Stimulated activated CD4-positive, alpha-beta T cell treated with anti-CD3 and anti-CD28 coated beads, Interleukin-4, amount 100 ng/mL, for 24 hours (primary cell): ENCODE data around the gene GALNT9.
"Not testable (repeated sequence)": the region's sequence is repeated elsewhere in the genome, so short reads cannot be mapped to it uniquely, and the experiment has no call there.

ENCODE experiments used
- DNase-seq: peaks from one replicate; pipeline ENCODE4 v3.0.0-alpha.2; 2020

GALNT9 gene

GRCh38 chr12:132263451-132264049, 65.8 kb downstream of the GALNT9 start:
- DNase-seq: no peak

- no peak for DNase-seq
These were observed 66.4 kb downstream of the GALNT9 start for GRCh38 chr12:132263061-132263360.

- DNase-seq: no peak
These were observed 66.9 kb downstream of the GALNT9 start for GRCh38 chr12:132262256-132263060.

- DNase-seq: no peak
These were observed 67.9 kb downstream of the GALNT9 start for GRCh38 chr12:132261328-132262138.

GRCh38 chr12:132260721-132261120, 68.7 kb downstream of the GALNT9 start:
- DNase-seq: no peak

- DNase-seq: no peak
These were observed 69.3 kb downstream of the GALNT9 start for GRCh38 chr12:132259872-132260695.

GRCh38 chr12:132259364-132259871, 70.0 kb downstream of the GALNT9 start:
- no peak for DNase-seq

- DNase-seq: no peak
These were observed 70.8 kb downstream of the GALNT9 start for GRCh38 chr12:132258543-132258942.

GRCh38 chr12:132257955-132258490, 71.4 kb downstream of the GALNT9 start:
- no peak for DNase-seq

GRCh38 chr12:132257206-132257954, 72.0 kb downstream of the GALNT9 start:
- no peak for DNase-seq

GRCh38 chr12:132256646-132257045, 72.7 kb downstream of the GALNT9 start:
- no peak for DNase-seq

GRCh38 chr12:132255642-132256041, 73.7 kb downstream of the GALNT9 start:
- DNase-seq: no peak

GRCh38 chr12:132253698-132254480, 75.5 kb downstream of the GALNT9 start:
- no peak for DNase-seq

GRCh38 chr12:132252981-132253380, 76.4 kb downstream of the GALNT9 start:
- not testable (repeated sequence) for DNase-seq

GRCh38 chr12:132251741-132252490, 77.5 kb downstream of the GALNT9 start:
- no peak for DNase-seq

GRCh38 chr12:132251310-132251709, 78.1 kb downstream of the GALNT9 start:
- DNase-seq: no peak

GRCh38 chr12:132250707-132251106, 78.7 kb downstream of the GALNT9 start:
- DNase-seq: no peak

GRCh38 chr12:132249689-132250478, 79.5 kb downstream of the GALNT9 start:
- no peak for DNase-seq
